Panc1 (cell line): ENCODE results near the gene TAB2.

Experiments used
- CTCF ChIP-seq: fragments of 450-650 bp; IDR thresholded peaks from 2 replicates; pipeline ENCODE4 v1.5.1; 2017; ENCODE audit warnings: mild to moderate bottlenecking
- POLR2AphosphoS5 ChIP-seq: IDR thresholded peaks from 2 replicates; pipeline ENCODE4 v1.6.1; 2012; ENCODE audit warnings: mild to moderate bottlenecking, low read depth, low read length, moderate library complexity
- REST ChIP-seq, 2 experiments: IDR thresholded peaks; 2 replicates each; pipeline ENCODE4 v1.6.1; 2011 to 2012; ENCODE audit warnings: low read depth in 2 of 2, control low read depth in 1 of 2, low read length in 1 of 2, mild to moderate bottlenecking in 1 of 2, moderate library complexity in 1 of 2; ENCODE audit not compliant: insufficient read depth in 1 of 2
- SIN3A ChIP-seq: IDR thresholded peaks from 2 replicates; pipeline ENCODE4 v1.6.1; 2012; ENCODE audit warnings: low read depth, mild to moderate bottlenecking, low read length, moderate library complexity, borderline replicate concordance; ENCODE audit not compliant: insufficient read depth
- TCF7L2 ChIP-seq: IDR thresholded peaks from 2 replicates; pipeline ENCODE4 v1.6.1; 2011; ENCODE audit warnings: mild to moderate bottlenecking, low read depth, low read length, inconsistent platforms

GRCh38 chr6:149271348-149272340, 45.9 kb upstream of the TAB2 start:
- TF ChIP-seq REST (IDR thresholded peaks at IDR 0.05; ENCODE audit: insufficient read depth in 1 of 2, low read depth in 2 of 2, low read length in 1 of 2) (no peak), CTCF (no peak), TCF7L2 (no peak), POLR2AphosphoS5 (no peak), SIN3A (no peak)
